Measurements from ENCODE around the gene RABAC1. TPM values are rescaled to one million over a fixed set of nuclear protein-coding genes. Genes with fewer than 3 reads are reported as not detected.

RABAC1 gene
- polyA plus RNA-seq, 1 donor from 2014 or later = 290 TPM

DNA sequence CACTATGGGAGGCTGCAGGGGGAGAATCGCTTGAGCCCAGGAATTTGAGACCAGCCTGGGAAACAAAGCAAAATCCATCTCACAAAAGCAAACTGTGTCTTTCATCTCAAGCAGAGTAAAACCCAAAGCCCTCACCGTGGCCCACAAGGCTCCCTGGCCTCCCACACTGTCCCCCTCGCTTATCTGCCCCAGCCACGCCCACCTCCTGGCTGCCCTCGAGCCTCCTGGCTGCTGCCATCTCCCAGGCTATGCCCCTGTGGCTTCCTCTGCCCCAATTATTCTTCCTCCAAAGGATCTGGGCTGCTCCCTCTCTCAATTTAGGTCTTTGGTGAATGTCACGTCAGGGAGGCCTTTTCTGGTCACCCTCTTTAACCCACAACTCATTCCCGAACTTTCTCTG is 3.6 kb downstream of the RABAC1 start:
- H3K9me2 ChIP-seq (ENCODE audit: insufficient read depth, low read length) = no peaks in the 10 kb centered on the region

DNA sequence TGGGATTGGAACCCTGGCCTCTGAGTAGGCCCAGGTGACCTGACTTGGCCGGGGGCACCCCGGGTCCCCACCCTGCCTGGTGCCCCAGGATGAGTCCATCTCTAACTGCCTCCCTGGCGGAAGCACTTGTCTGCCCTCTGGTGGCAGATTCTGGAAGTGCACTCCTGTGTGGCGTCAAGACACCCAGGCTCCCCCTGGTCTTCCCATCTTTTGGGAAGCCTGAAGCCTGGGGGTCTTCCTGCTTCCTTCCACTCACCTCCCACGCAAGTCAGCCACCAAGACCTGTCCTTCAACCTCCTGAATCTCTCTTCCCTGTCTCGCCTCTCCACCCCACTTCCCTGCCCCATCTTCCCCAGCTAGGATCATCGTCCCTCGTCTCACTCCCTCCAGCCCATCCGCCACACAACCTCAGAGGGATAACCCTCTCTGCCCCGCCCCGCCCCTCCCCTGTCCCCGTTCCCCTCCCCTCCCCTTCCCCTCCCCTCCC is 7.4 kb downstream of the RABAC1 start:
- Histone ChIP-seq H3K27ac (ENCODE audit: low read length) (no peak overlapping the region), H3K36me3 (ENCODE audit: insufficient read depth, low read length) (no peaks in the 10 kb centered on the region), H3K9me2 (ENCODE audit: insufficient read depth, low read length) (no peaks in the 10 kb centered on the region), H3K4me3 (ENCODE audit: low read length) (no peak overlapping the region), H3K9me3 (ENCODE audit: low read length) (no peaks in the 10 kb centered on the region), H3K9ac (ENCODE audit: low read length) (no peak overlapping the region), H3F3A (ENCODE audit: insufficient read depth, low read length, poor library complexity, severe bottlenecking) (no peaks in the 10 kb centered on the region), H2AFZ (ENCODE audit: low read depth, low read length) (no peak overlapping the region), H3K79me2 (replicated peaks; ENCODE audit: insufficient read depth, low read length) (no peaks in the 10 kb centered on the region), H3K4me2 (ENCODE audit: low read length) (no peak overlapping the region), H4K20me1 (ENCODE audit: insufficient read depth) (no peaks in the 10 kb centered on the region), H3K27me3 (ENCODE audit: insufficient read depth, low read depth, low read length) (no peaks in the 10 kb centered on the region)
- TF ChIP-seq SMC3 (conservative IDR thresholded peaks at IDR 0.05; ENCODE audit: poor library complexity) (peak; percentile 72), TAF1 (IDR thresholded peaks at IDR 0.05; ENCODE audit: low read depth) (peak; percentile 1), POLR2AphosphoS5 (IDR thresholded peaks at IDR 0.05) (no peak), EZH2 (IDR thresholded peaks at IDR 0.05; ENCODE audit: borderline replicate concordance, insufficient read depth, low read length, poor library complexity, severe bottlenecking) (no peak), MXI1 (conservative IDR thresholded peaks at IDR 0.05; ENCODE audit: poor library complexity, severe bottlenecking) (no peak), RAD21 (conservative IDR thresholded peaks at IDR 0.05) (peak; percentile 69)
- TF ChIP-seq, protein P1, sequence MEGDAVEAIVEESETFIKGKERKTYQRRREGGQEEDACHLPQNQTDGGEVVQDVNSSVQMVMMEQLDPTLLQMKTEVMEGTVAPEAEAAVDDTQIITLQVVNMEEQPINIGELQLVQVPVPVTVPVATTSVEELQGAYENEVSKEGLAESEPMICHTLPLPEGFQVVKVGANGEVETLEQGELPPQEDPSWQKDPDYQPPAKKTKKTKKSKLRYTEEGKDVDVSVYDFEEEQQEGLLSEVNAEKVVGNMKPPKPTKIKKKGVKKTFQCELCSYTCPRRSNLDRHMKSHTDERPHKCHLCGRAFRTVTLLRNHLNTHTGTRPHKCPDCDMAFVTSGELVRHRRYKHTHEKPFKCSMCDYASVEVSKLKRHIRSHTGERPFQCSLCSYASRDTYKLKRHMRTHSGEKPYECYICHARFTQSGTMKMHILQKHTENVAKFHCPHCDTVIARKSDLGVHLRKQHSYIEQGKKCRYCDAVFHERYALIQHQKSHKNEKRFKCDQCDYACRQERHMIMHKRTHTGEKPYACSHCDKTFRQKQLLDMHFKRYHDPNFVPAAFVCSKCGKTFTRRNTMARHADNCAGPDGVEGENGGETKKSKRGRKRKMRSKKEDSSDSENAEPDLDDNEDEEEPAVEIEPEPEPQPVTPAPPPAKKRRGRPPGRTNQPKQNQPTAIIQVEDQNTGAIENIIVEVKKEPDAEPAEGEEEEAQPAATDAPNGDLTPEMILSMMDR (IDR thresholded peaks at IDR 0.05; ENCODE audit: poor library complexity, severe bottlenecking) = peak; percentile 83

More for the DNA sequence above, 3.6 kb downstream of the RABAC1 start:
- Histone ChIP-seq H3K27ac (ENCODE audit: low read length) (no peak overlapping the region), H2AFZ (ENCODE audit: low read depth, low read length) (no peak overlapping the region), H3K4me2 (ENCODE audit: low read length) (no peak overlapping the region), H3K4me3 (ENCODE audit: low read length) (no peak overlapping the region), H3K9me3 (ENCODE audit: low read length) (no peaks in the 10 kb centered on the region), H4K20me1 (ENCODE audit: insufficient read depth) (no peaks in the 10 kb centered on the region), H3K27me3 (ENCODE audit: insufficient read depth, low read depth, low read length) (no peaks in the 10 kb centered on the region), H3F3A (ENCODE audit: insufficient read depth, low read length, poor library complexity, severe bottlenecking) (no peaks in the 10 kb centered on the region), H3K36me3 (ENCODE audit: insufficient read depth, low read length) (no peaks in the 10 kb centered on the region), H3K79me2 (replicated peaks; ENCODE audit: insufficient read depth, low read length) (no peaks in the 10 kb centered on the region), H3K9ac (ENCODE audit: low read length) (no peak overlapping the region)
- no peak for TF ChIP-seq RAD21 (conservative IDR thresholded peaks at IDR 0.05)
- TF ChIP-seq EZH2 (IDR thresholded peaks at IDR 0.05; ENCODE audit: borderline replicate concordance, insufficient read depth, low read length, poor library complexity, severe bottlenecking) = no peak
- TF ChIP-seq TAF1 (IDR thresholded peaks at IDR 0.05; ENCODE audit: low read depth) = no peak

DNA sequence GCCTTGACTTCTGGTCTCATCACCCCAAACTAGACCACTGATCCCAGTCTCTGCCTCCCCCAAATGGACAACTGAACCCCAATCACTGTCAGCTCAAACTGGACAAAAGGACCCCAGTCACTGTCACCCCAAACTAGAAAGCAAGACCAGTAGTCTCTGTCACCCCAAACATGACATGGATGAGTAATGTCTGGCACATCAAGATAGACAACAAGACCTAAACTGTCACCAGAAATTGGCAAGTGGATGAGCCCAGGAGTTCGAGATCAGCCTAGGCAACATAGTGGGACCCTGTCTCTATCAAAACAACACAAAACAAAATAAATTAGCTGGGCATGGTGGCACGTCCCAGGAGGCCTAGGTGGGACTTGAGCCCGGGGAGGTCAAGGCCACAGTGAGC is 12.0 kb downstream of the RABAC1 start:
- H3K27me3 ChIP-seq (ENCODE audit: insufficient read depth, low read depth, low read length) = no peaks in the 10 kb centered on the region
- H3K4me2 ChIP-seq (ENCODE audit: low read length) = no peak overlapping the region
- H3F3A ChIP-seq (ENCODE audit: insufficient read depth, low read length, poor library complexity, severe bottlenecking) = no peaks in the 10 kb centered on the region
- no peaks in the 10 kb centered on the region for H3K79me2 ChIP-seq (replicated peaks; ENCODE audit: insufficient read depth, low read length)
- no peaks in the 10 kb centered on the region for H3K9me3 ChIP-seq (ENCODE audit: low read length)
- no peaks in the 10 kb centered on the region for H3K36me3 ChIP-seq (ENCODE audit: insufficient read depth, low read length)
- H3K9me2 ChIP-seq (ENCODE audit: insufficient read depth, low read length) = no peaks in the 10 kb centered on the region
- no peak overlapping the region for H3K27ac ChIP-seq (ENCODE audit: low read length)
- no peak overlapping the region for H3K9ac ChIP-seq (ENCODE audit: low read length)
- H4K20me1 ChIP-seq (ENCODE audit: insufficient read depth) = no peaks in the 10 kb centered on the region
- H2AFZ ChIP-seq (ENCODE audit: low read depth, low read length) = no peak overlapping the region
- no peak for TF ChIP-seq RAD21 (conservative IDR thresholded peaks at IDR 0.05)
- TF ChIP-seq, protein P1 (IDR thresholded peaks at IDR 0.05; ENCODE audit: poor library complexity, severe bottlenecking) = no peak
- no peak for TF ChIP-seq EZH2 (IDR thresholded peaks at IDR 0.05; ENCODE audit: borderline replicate concordance, insufficient read depth, low read length, poor library complexity, severe bottlenecking)
- TF ChIP-seq, protein P2, sequence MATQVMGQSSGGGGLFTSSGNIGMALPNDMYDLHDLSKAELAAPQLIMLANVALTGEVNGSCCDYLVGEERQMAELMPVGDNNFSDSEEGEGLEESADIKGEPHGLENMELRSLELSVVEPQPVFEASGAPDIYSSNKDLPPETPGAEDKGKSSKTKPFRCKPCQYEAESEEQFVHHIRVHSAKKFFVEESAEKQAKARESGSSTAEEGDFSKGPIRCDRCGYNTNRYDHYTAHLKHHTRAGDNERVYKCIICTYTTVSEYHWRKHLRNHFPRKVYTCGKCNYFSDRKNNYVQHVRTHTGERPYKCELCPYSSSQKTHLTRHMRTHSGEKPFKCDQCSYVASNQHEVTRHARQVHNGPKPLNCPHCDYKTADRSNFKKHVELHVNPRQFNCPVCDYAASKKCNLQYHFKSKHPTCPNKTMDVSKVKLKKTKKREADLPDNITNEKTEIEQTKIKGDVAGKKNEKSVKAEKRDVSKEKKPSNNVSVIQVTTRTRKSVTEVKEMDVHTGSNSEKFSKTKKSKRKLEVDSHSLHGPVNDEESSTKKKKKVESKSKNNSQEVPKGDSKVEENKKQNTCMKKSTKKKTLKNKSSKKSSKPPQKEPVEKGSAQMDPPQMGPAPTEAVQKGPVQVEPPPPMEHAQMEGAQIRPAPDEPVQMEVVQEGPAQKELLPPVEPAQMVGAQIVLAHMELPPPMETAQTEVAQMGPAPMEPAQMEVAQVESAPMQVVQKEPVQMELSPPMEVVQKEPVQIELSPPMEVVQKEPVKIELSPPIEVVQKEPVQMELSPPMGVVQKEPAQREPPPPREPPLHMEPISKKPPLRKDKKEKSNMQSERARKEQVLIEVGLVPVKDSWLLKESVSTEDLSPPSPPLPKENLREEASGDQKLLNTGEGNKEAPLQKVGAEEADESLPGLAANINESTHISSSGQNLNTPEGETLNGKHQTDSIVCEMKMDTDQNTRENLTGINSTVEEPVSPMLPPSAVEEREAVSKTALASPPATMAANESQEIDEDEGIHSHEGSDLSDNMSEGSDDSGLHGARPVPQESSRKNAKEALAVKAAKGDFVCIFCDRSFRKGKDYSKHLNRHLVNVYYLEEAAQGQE (IDR thresholded peaks at IDR 0.05; ENCODE audit: borderline replicate concordance) = no peak
- no peak for TF ChIP-seq SMC3 (conservative IDR thresholded peaks at IDR 0.05; ENCODE audit: poor library complexity)
- TF ChIP-seq EP300 (conservative IDR thresholded peaks at IDR 0.05; ENCODE audit: poor library complexity, severe bottlenecking) = no peak
- no peak for TF ChIP-seq TAF1 (IDR thresholded peaks at IDR 0.05; ENCODE audit: low read depth)
- TF ChIP-seq POLR2AphosphoS5 (IDR thresholded peaks at IDR 0.05) = no peak
- TF ChIP-seq MXI1 (conservative IDR thresholded peaks at IDR 0.05; ENCODE audit: poor library complexity, severe bottlenecking) = no peak
- no peak overlapping the region for H3K4me3 ChIP-seq (ENCODE audit: low read length)
